GM19239 (cell line): Measurements from ENCODE around the gene PRR5.
"Not testable (repeated sequence)": the region's sequence is repeated elsewhere in the genome, so short reads cannot be mapped to it uniquely, and the experiment has no call there.

Experiments
- DNase-seq: peaks from one replicate; pipeline ENCODE4 v3.0.0; 2011; ENCODE audit warnings: low spot score; ENCODE audit not compliant: insufficient read length
- FAIRE-seq: peaks from 2 replicates; lab custom pipeline; 2011; peaks lifted over from hg19 to GRCh38; lab: Jason Lieb, UNC

The PRR5 gene

DNA sequence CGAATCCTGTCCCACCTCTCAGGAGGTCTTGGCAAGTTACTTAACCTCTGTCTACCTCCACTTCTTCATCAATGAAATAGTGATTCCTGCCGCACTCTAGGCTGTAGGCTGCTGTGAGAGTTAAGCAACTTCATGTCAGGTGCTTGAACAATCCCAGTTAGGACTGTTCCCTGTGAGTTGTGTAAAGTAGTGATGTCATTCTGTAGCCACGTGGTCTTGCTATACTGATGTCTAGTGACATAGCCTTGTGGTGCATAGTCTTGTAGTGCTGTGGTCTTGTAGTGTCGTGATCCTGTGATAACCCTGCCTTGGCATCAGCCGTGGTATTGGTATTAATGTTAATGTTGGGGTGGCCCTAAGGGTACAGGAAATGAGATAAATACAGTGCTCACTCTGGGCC is 30.3 kb upstream of the PRR5 start:
- FAIRE-seq (no peak), DNase-seq (no peak)

DNA sequence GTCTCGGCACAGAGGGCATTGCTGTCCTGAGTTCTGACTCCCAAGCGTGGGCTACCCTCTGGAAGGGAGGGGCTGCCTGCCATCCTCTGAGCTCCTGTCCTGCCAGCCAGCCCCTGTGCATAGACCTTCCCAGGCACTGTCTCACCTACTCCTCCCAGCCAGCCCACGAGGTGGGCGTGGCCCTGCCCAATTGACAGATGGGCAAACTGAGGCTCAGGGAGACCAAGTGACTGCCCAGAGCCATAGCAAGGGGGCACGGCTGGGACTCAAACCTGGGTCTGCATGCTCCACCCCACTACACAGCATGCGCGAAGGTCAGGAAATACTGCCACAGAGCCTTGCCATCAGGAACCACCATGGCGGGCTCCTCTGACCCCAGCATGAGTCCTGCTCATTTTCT is 29.4 kb upstream of the PRR5 start:
- FAIRE-seq (no peak), DNase-seq (no peak)

DNA sequence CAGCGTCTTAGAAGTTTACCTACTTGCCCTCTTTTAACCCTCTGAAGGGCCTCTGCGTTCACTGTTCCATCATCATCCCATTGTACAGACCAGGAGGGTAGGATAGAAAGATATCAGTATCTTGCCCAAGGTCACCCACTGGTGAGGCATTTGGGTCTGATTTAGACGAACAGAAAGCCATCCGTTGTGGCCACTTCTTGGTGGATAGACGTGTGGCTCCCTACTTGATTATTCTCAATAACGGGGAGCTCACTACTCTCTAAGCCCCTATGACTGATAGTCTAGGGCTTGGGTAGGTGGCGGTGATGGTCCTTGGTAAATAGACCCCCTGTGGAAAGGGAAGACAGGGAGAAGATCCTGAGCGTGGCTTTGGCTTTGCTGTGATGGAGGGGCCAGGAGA is 28.6 kb upstream of the PRR5 start:
- FAIRE-seq (no peak), DNase-seq (no peak)

DNA sequence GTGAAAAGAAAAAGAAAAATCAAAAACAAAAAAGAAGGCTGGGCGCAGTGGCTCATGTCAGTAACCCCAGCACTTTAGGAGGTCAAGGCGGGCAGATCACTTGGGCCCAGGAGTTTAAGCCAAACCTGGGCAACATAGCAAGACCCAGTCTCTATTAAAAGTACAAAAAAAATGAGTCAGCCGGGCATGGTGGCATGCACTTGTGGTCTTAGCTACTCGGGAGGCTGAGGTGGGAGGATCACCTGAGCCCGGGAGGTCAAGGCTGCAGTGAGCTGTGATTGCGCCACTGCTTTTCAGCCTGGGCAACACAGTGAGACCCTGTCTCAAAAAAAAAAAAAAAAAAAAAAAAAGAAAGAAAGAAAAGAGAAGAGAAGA is 26.0 kb upstream of the PRR5 start:
- DNase-seq, FAIRE-seq: not testable (repeated sequence)

DNA sequence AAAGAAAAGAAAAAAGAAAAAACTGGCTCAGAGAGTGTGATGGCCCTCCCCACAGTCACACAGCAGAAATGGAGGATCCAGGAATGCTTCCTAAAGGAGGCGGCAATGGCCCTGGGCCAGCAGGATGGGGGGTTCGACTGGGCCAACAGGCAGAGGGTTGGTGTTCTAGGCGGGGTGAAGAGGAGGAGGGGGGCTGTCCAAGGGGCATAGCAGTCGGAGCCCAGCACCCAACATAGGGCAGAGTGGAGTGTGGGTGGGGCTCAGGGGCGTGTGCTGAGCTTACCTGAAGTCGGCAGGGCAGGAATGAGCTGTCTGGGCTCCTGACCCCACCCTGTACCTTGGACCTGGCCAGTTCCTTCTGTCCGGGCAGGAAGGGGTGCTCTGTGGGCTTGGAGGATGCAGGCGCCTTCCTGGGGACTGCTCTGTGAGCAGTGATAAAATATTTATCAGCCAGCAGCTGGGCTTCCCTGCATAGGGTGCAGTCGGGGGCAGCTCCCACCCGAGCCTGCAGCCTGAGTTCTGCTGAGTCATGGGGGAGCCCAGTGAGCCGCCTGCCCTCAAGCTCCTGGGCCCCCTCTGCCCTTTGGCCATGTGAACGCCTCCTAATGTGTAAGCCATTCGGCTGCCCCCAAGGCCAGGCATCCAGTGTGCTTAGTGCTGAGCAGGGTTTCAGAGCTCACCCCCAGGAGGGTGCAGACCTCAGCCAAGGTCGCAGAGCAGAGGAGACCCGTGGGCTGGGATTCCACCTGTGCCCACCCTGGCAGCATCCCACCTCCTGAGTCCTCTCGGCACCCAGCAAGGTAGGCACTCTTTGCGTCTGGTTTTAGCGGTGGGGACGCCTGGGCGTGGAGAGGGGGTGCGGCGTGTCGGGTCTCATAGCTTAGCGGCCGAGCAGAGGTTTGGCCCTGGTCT is 25.3 kb upstream of the PRR5 start:
- FAIRE-seq (no peak), DNase-seq (no peak)

DNA sequence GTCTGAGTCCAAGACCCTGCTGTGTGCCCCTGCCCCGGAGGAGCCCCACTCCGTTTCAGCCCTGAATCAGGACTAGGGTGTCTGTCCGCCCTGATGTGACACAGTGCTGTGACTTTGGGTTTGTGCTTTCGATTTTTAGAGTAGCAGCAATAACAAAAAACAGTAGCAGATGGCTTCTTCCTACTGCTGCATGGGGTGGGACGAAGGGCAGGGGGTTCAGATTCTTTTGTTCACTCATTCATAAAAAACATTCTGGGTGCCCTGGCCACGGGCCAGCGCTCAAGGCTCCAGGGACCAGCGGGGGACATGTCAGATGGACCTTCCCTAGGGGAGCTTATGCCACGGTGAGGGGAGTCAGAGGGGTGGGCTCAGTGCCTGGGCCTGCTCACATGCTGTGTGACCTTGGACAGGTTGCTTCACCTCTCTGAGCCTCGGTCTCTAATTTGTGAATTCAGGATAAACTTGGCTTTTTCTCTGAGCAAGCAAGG is 24.6 kb upstream of the PRR5 start:
- DNase-seq (no peak), FAIRE-seq (no peak)

DNA sequence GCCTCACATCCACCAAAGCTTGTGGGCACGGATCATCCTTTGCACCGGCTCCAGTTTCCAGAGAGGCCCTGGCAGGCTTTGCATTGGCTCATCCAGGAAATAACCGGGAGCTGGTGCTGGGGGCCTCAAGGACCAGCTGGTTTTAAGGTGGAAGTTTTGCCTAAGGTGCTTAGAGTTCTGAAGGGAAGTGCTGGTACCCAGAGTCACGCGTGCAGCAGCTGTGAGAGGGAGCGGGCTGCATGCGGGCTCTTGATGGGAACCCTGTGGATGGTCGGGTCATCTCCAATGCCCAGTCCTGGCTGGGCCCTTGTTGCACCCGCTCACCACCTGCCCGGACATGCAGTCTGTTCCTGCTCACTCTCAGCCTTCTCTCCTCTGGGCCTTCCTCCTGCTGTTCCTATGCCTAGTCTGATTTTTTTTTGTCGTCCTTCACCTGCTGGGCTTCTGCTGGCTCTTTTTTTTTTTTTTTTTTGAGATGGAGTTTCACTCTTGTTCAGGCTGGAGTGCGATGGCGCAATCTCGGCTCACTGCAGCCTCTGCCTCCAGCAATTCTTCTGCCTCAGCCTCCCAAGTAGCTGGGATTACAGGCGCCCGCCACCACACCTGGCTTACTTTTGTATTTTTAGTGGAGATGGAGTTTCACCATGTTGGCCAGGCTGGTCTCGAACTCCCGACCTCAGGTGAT is 24.0 kb upstream of the PRR5 start:
- FAIRE-seq: no peak
- no peak for DNase-seq

DNA sequence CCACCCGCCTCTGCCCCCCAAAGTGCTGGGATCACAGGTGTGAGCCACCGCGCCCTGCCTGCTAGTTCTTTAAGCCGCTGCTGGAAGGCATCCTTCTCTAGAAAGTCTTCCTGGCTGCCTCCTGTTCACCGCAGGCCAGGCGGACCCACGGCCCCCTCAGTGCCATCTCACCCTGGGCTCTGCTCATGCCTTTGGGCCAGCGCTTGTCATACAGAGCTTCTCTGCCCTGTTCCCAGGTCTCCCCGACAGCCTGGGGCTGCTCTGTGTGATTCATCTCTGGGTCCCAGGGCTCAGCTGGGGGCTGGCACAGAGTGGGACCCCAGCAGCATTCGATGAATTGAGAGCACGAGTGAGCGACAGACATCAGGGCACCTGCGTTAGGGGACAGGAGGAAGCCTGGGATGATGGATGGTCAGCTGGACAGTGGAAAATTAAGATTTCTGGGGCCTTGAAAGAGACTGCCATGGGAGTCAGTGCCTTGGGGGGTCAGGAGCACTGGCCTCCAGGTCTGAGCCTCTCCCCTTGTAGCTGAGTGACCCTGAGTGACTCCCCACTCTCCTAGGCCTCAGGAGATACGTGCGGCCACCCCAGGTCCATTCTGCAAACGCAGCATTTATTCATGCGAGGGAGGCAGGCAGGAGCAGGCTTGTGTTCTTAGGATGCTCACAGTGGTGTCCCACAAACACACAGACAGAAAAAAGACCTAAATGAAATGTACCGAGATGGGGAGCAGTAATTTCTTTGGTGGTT is 23.3 kb upstream of the PRR5 start:
- DNase-seq (no peak), FAIRE-seq (no peak)

DNA sequence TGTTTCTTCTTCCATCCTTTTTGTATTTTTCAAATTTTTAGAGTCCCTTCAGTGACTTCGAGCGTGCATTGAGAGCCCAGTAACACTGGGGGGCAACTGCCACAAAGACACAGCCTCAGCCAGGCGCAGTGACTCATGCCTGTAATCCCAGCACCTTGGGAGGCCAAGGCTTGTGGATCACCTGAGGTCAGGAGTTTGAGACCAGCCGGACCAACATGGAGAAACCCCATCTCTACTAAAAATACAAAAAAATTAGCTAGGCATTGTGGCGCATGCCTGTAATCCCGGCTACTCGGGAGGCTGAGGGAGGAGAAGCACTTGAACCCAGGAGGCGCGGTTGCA is 22.7 kb upstream of the PRR5 start:
- not testable (repeated sequence) for FAIRE-seq, DNase-seq

DNA sequence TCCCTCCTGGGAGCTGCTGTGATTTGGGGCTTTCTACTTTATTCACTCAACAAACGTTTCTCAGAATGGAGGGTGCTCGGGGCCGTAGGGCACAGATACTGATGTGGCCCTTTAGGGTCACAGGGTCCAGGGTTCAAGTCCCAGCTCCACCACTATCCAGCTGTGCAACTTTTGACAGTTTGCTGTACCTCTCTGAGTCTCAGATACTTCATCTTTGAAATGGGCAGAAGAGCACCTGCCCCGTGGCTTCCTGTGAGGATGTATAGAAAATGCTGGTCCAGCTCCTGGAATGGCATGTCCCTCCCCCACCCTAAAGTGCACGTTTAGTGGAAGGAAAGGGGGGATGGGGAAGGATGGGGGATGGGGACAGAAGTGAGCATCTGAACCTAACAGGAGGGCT is 21.9 kb upstream of the PRR5 start:
- DNase-seq (no peak), FAIRE-seq (no peak)

DNA sequence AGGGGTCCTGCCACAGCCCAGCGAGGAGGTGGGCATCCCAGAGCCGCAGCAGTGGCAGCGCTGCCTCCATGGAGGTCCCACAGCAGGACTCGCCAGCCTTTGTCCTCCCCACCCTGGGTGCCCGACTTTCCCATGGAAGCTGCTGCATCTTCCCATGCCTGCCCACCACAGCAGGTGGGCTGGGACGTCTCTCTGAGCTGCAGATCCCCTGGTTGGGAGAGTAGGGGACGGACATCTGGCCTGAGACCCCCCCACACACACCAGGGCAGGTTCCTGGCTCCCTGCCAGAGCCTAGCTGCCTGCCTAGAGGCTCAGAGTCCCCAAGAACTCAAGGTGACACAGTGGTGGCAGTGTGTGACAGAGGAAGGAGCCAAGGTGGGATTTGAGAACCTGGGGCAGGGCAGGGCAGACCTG is 21.5 kb upstream of the PRR5 start:
- DNase-seq (no peak), FAIRE-seq (no peak)

DNA sequence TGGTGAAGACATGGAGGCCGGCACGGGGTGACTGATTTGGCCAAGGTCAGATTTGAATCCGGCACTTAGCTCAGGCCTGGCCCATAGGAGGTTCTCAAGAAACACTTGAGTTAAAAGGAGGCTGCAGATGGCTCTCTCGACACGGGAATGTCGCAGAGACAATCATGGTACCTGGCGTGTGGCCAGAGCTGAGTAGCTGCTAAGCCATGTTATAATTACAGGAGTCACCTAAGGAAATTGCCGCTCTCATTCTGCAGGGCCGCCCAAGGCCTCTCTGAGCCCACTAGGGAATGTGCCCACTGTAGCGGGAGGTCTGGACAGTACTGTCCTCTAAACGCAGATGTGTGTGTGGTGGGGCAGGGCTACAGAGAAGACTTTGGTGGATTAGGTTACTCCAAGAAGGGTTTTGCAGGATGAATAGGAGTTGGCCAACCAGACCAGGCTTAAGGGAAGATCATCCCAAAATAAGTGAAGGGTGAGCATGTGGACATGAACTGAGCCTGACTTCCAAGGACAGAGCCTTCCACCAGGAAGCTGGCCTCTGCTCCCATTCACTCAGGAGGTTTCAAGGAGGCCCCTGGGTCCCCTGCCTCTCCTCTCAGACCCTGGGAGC is 19.3 kb upstream of the PRR5 start:
- FAIRE-seq (no peak), DNase-seq (no peak)

DNA sequence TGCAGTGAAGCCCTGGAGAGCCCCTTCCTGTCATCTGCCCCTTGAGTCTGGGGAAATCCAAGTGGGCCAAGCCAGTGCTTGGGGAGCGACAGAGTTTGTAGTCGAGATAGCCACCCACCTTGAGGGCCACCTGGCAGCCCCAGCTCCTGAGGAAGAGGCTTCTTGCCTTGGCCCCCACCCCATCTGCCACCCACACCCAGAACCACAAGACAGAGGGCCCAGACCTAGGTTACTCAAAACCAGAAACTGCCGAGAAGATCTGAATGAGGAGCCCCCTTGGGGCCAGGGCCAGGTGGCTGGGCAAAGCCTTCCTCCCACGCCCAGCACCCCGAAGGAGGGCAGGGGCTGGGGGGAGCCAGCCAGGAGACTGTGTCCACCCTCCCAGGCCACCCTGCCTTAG is 18.8 kb upstream of the PRR5 start:
- no peak for DNase-seq
- no peak for FAIRE-seq

DNA sequence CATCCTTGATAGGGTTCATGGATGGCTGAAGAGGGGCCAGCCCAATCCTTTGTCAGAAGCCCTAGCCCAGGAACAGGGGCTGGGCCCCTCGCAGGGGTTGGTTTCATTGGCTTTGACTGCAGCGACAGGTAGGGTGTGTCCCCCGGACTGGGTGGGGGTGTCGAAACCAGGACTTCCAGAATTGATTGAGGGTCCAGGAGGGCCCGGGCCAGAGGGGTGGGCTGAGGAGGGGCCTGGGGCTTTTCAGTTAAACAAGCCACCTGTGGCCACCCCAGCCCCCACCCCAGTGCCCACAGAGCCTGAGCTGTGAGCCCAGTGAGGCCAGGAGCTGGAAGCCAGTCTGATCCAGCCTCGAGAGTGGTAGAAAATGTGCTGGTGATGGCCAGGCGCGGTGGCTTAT is 18.1 kb upstream of the PRR5 start:
- FAIRE-seq: no peak
- no peak for DNase-seq

DNA sequence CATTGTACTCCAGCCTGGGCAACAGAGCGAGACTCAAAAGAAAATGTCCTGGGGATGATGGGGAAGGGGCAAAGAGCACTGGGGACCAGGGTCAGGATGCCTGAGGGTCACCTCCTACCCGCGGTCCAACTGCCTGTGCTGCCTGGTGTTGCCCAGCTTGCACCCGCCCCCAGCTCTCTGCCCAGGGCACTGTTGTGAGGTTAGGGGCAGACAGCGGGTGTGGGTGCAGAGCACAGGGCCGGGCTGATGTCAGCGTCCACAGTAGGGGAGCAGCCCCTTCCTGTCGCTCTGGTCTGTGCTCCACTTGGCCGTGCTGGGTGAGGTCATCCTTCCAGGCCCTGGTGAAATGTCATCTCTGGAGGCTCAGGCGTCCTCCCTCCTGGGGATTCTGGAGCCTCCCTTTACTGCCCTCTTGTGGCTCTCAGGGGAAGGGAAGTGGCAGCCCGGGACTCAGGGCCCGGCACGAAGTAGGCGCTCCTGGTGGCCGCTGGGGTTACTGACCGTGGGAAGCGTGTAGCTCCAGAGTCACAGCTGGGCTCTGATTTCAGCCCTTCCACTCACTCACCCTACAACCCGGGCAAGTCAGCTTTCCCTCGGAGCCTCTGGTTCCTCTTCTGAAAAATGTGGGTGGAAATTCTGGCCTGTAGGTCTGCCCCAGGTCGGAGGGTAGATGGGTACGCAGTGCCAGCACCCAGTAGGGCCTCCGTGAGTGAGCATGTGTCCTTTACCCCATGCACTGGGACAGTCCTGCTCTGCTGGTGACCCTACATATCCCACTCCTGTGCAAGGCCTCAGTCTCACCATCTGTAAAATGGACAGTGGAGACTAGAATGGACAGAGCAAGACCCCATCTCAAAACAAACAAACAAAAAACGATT is 17.3 kb upstream of the PRR5 start:
- FAIRE-seq: peak; percentile 87

DNA sequence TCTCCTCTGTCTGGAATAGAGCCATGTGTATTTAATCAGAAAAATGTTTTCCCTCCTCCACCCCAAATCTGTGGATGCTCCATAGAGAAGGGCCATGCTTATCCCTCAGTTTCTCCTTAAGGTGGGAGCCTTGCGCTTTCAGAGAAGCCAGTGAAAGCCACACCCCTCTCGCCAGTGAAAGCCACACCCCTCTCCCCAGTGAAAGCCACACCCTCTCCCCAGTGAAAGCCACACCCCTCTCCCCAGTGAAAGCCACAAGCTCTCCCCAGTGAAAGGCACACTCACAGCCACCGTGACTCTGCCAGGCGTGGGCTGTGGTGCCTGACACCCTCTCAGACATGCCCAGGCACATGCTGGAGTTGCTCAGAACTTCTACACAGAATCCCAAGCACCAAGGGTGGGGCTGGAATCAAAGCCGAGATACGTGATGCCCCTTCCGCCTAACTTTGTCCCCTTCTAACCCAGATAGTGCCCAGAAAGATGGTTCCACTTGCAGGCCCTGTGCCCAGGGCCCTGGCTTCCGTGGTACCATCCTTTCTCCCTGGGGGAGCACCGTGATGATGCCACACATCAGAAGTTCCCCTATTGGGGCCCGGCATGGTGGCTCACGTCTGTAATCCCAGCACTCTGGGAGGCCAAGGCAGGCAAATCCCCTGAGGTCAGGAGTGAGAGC is 16.5 kb upstream of the PRR5 start:
- peak; percentile 96 for FAIRE-seq
- no peak for DNase-seq

More for the DNA sequence above, 17.3 kb upstream of the PRR5 start:
- DNase-seq: peak; percentile 76

DNA sequence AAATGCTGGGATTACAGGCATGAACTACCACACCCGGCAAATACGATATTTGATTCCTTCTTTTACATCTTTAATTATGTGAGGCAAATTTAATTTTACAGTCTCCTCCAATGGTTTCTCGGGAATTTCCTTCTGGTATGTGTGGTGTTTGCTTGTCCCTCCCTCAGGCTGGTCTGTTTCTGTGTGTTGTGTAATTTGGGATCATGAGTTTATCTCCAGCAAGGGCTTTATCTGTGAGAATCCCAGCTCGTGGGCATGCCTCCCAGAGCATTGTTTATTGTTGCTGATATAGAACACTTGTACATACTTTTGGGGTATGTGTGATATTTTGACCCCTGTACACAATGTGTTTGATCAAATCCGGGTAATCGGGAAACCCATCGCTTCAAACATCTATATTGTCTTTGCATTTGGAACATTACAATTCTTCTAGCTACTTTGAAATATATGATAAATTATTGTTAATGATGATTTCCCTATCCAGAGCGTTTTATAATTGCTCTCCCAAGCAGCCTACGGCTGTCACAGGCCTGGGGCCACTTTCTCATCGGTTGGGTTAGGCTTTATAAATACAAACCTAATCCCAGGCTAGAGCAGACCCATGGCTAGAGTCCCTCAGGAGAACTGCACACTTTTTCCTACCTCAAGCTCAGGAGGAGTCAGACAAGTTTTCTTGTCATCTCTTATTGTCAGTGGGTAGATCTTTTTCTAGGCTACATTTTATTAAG is 15.0 kb upstream of the PRR5 start:
- DNase-seq: no peak
- FAIRE-seq: no peak

DNA sequence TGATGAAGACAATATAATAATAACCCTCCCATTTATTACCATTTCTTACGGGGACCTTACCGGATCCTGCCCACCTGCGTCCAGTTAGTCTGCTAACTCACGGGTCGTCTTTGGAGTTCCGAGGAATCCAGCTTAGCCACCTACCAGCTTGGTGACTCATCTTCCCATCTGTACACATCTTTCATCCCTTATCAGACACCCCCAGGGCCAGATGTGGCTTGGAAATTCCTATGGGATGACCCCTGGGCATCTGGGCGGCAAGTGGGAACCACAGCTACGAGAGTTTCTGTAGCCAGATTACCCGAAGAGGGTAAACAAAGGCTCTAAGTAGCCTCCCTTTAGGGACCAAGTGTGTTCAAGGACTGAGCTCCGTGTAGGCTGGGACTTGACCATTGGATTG is 12.8 kb upstream of the PRR5 start:
- no peak for FAIRE-seq
- no peak for DNase-seq
